ENCODE measurements around the gene CCDC28B.

GRCh38 chr1:32223683-32224082 is 23.3 kb downstream of the CCDC28B start:
- TF ChIP-seq CTCF (IDR thresholded peaks at IDR 0.05; ENCODE audit: insufficient read depth, low read length) (no peak), POLR2AphosphoS5 (IDR thresholded peaks at IDR 0.05; ENCODE audit: low read depth) (no peak)

All from HL-60 (cell line).